SK-N-SH treated with all-trans-retinoic acid at 6 μM for 48 hours (cell line): Measurements from ENCODE around the gene CCNI2.

Experiments
- ATAC-seq: fragments of 200-7000 bp; cut with Tn5 transposase; 3 replicates; pipeline ENCODE4 v1.9.1; 2020; ENCODE audit warnings: mild to moderate bottlenecking, moderate library complexity
- ARNTL ChIP-seq: fragments of 450-650 bp; formaldehyde crosslinking; IDR thresholded peaks from 2 replicates; pipeline ENCODE4 v1.5.0; 2020; ENCODE audit warnings: low read depth, mild to moderate bottlenecking, moderate library complexity, borderline replicate concordance
- BACH2 ChIP-seq: fragments of 250-450 bp; sonication (Bioruptor Pico); IDR thresholded peaks from 2 replicates; pipeline ENCODE4 v1.9.0; 2021; ENCODE audit warnings: mild to moderate bottlenecking, borderline replicate concordance
- CSDC2 ChIP-seq: fragments of 250-450 bp; sonication (Bioruptor Pico); IDR thresholded peaks from 2 replicates; pipeline ENCODE4 v1.5.0; 2020; ENCODE audit warnings: mild to moderate bottlenecking, moderate library complexity
- GLIS3 ChIP-seq: fragments of 250-450 bp; sonication (Bioruptor Pico); IDR thresholded peaks from 2 replicates; pipeline ENCODE4 v1.5.0; 2020; ENCODE audit warnings: mild to moderate bottlenecking, moderate library complexity
- ISL1 ChIP-seq: fragments of 250-450 bp; sonication (Bioruptor Pico); IDR thresholded peaks from 2 replicates; pipeline ENCODE4 v2.1.2; 2022; ENCODE audit warnings: mild to moderate bottlenecking, moderate library complexity
- OSR1 ChIP-seq: fragments of 250-450 bp; sonication (Bioruptor Pico); IDR thresholded peaks from 2 replicates; pipeline ENCODE4 v1.8.0; 2022; ENCODE audit warnings: moderate library complexity, mild to moderate bottlenecking, inconsistent platforms
- POU6F1 ChIP-seq: fragments of 250-450 bp; sonication (Bioruptor Pico); IDR thresholded peaks from 2 replicates; pipeline ENCODE4 v1.8.0; 2021; ENCODE audit warnings: low read depth, mild to moderate bottlenecking, moderate library complexity, borderline replicate concordance
- PPARA ChIP-seq: fragments of 250-450 bp; sonication (Bioruptor Pico); IDR thresholded peaks from 2 replicates; pipeline ENCODE4 v1.5.0; 2020; ENCODE audit warnings: mild to moderate bottlenecking, borderline replicate concordance
- RARB ChIP-seq: fragments of 250-450 bp; sonication (Bioruptor Pico); IDR thresholded peaks from 2 replicates; pipeline ENCODE4 v1.8.0; 2021; ENCODE audit warnings: mild to moderate bottlenecking, moderate library complexity
- SNAI2 ChIP-seq: fragments of 250-450 bp; sonication (Bioruptor Pico); IDR thresholded peaks from 2 replicates; pipeline ENCODE4 v1.5.0; 2020; ENCODE audit warnings: mild to moderate bottlenecking, moderate library complexity
- TCF4 ChIP-seq: fragments of 250-450 bp; sonication (Bioruptor Pico); IDR thresholded peaks from 2 replicates; pipeline ENCODE4 v1.8.0; 2021; ENCODE audit warnings: mild to moderate bottlenecking, moderate library complexity, borderline replicate concordance
- TOX ChIP-seq: fragments of 250-450 bp; sonication (Bioruptor Pico); IDR thresholded peaks from 2 replicates; pipeline ENCODE4 v1.8.0; 2021; ENCODE audit warnings: mild to moderate bottlenecking, moderate library complexity, borderline replicate concordance
- TSHZ2 ChIP-seq: fragments of 250-450 bp; sonication (Bioruptor Pico); IDR thresholded peaks from 2 replicates; pipeline ENCODE4 v1.5.0; 2020; ENCODE audit warnings: mild to moderate bottlenecking, moderate library complexity
- ZC3H10 ChIP-seq: fragments of 250-450 bp; sonication (Bioruptor Pico); IDR thresholded peaks from 2 replicates; pipeline ENCODE4 v1.5.1; 2021; ENCODE audit warnings: mild to moderate bottlenecking, moderate library complexity
- ZFP3 ChIP-seq: fragments of 250-450 bp; sonication (Bioruptor Pico); IDR thresholded peaks from 2 replicates; pipeline ENCODE4 v1.5.0; 2020; ENCODE audit warnings: mild to moderate bottlenecking, moderate library complexity
- ZFP30 ChIP-seq: fragments of 450-650 bp; formaldehyde crosslinking; IDR thresholded peaks from 2 replicates; pipeline ENCODE4 v1.5.0; 2022; ENCODE audit warnings: mild to moderate bottlenecking, moderate library complexity
- ZNF565 ChIP-seq: fragments of 450-650 bp; formaldehyde crosslinking; conservative IDR thresholded peaks from 2 replicates; pipeline ENCODE4 v1.5.0; 2020; ENCODE audit warnings: low read depth, mild to moderate bottlenecking, moderate library complexity
- ZNF70 ChIP-seq: fragments of 450-650 bp; formaldehyde crosslinking; IDR thresholded peaks from 2 replicates; pipeline ENCODE4 v1.5.0; 2020; ENCODE audit warnings: mild to moderate bottlenecking, moderate library complexity
- ZNF8 ChIP-seq: fragments of 450-650 bp; formaldehyde crosslinking; IDR thresholded peaks from 2 replicates; pipeline ENCODE4 v1.5.0; 2020; ENCODE audit warnings: mild to moderate bottlenecking, moderate library complexity
- TF ChIP-seq, protein P1 (sequence below): fragments of 250-450 bp; sonication (Bioruptor Pico); IDR thresholded peaks from 2 replicates; pipeline ENCODE4 v1.8.0; 2020; ENCODE audit warnings: mild to moderate bottlenecking, moderate library complexity, borderline replicate concordance
- TF ChIP-seq, protein P2 (sequence below): fragments of 250-450 bp; sonication (Bioruptor Pico); IDR thresholded peaks from 2 replicates; pipeline ENCODE4 v1.5.1; 2020; ENCODE audit warnings: low read depth, mild to moderate bottlenecking, moderate library complexity
- TF ChIP-seq, protein P3 (sequence below): fragments of 250-450 bp; sonication (Bioruptor Pico); IDR thresholded peaks from 2 replicates; pipeline ENCODE4 v1.5.1; 2021; ENCODE audit warnings: mild to moderate bottlenecking, moderate library complexity

Gene CCNI2

DNA sequence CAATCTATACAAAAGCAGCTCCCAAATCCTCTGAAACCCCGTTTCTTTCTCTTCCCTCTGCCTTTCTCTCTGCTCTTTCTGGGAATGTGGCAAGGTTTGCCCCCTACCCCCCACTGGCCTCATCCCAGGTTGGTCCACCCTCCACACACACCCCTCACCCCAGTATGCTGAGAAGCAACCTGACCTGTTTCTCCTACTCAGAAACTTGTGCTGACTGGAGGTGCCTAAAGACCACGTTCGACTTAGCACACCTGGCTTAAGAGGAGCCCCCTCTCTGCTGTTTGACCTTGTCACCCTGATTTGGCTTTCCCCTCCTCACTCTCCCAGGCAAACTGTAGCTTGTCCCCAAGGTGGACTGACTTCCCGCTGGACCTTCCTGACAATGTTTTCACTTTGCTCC, 30.9 kb downstream of the CCNI2 start:
- no peak for TF ChIP-seq TSHZ2 (CRISPR knock-in tag)
- no peak for TF ChIP-seq ZNF8 (CRISPR knock-in tag)
- no peak for TF ChIP-seq ZNF565 (CRISPR knock-in tag)
- TF ChIP-seq ISL1 (CRISPR knock-in tag) = no peak
- TF ChIP-seq ZFP3 (CRISPR knock-in tag) = no peak
- TF ChIP-seq, protein P1, sequence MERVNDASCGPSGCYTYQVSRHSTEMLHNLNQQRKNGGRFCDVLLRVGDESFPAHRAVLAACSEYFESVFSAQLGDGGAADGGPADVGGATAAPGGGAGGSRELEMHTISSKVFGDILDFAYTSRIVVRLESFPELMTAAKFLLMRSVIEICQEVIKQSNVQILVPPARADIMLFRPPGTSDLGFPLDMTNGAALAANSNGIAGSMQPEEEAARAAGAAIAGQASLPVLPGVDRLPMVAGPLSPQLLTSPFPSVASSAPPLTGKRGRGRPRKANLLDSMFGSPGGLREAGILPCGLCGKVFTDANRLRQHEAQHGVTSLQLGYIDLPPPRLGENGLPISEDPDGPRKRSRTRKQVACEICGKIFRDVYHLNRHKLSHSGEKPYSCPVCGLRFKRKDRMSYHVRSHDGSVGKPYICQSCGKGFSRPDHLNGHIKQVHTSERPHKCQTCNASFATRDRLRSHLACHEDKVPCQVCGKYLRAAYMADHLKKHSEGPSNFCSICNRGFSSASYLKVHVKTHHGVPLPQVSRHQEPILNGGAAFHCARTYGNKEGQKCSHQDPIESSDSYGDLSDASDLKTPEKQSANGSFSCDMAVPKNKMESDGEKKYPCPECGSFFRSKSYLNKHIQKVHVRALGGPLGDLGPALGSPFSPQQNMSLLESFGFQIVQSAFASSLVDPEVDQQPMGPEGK (CRISPR knock-in tag) = no peak
- no peak for TF ChIP-seq TOX
- no peak for TF ChIP-seq ZNF70
- TF ChIP-seq SNAI2 (CRISPR knock-in tag) = no peak
- TF ChIP-seq RARB = no peak
- TF ChIP-seq GLIS3 = no peak
- TF ChIP-seq, protein P2, sequence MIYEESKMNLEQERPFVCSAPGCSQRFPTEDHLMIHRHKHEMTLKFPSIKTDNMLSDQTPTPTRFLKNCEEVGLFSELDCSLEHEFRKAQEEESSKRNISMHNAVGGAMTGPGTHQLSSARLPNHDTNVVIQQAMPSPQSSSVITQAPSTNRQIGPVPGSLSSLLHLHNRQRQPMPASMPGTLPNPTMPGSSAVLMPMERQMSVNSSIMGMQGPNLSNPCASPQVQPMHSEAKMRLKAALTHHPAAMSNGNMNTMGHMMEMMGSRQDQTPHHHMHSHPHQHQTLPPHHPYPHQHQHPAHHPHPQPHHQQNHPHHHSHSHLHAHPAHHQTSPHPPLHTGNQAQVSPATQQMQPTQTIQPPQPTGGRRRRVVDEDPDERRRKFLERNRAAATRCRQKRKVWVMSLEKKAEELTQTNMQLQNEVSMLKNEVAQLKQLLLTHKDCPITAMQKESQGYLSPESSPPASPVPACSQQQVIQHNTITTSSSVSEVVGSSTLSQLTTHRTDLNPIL (CRISPR knock-in tag) = no peak
- TF ChIP-seq TCF4 = no peak
- no peak for TF ChIP-seq BACH2 (CRISPR knock-in tag)
- TF ChIP-seq ZFP30 (CRISPR knock-in tag) = no peak
- TF ChIP-seq POU6F1 (CRISPR knock-in tag) = no peak
- no peak for TF ChIP-seq ZC3H10 (CRISPR knock-in tag)
- no peak for TF ChIP-seq CSDC2

DNA sequence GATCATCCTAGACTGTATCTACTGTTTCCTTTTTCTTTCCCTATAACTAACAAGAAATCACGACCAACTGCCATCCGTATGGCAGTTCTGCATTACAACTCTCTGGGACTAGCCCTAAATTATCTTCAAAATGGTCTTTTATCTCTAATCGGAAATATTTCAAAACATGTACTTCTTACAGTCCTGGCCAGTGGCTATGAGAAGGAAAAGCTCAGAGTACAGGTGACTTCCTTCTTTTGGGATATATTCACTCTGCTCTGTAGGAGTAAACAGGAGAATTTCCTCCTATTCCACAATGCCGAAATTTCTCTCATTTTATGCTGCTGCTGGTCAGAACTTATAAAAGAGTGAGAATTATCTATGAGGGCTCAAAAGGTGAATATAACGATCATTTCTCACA, 31.6 kb downstream of the CCNI2 start:
- TF ChIP-seq CSDC2 (no peak), ZC3H10 (CRISPR knock-in tag) (no peak), PPARA (CRISPR knock-in tag) (no peak), RARB (no peak), GLIS3 (no peak), OSR1 (no peak), ZNF70 (no peak), ISL1 (CRISPR knock-in tag) (no peak), TCF4 (no peak), TOX (no peak), ZNF8 (CRISPR knock-in tag) (no peak)
- no peak for ATAC-seq

More for the DNA sequence above, 30.9 kb downstream of the CCNI2 start:
- no peak for ATAC-seq

DNA sequence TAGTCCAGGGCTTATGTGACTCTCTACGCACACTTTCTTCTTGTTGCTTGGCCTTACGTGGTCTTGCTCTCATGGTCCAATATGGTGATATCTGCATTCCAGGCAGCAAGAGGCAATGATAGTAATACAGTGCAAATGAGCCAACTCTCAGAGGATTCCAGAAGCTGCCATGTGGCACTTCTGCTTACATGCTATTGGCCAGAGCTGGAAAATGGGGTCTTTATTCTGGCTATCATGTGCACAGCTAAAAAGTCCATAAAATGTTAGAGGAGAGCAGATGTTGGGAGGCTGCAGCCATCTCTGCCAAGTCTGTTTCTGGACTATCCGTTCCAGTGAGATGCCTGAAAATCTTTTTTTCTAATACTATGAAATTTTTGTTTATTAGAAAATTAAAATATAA, 32.7 kb downstream of the CCNI2 start:
- no peak for ATAC-seq
- TF ChIP-seq CSDC2 (no peak), BACH2 (CRISPR knock-in tag) (no peak), TSHZ2 (CRISPR knock-in tag) (no peak), ZFP30 (CRISPR knock-in tag) (no peak), OSR1 (no peak), RARB (no peak), ARNTL (CRISPR knock-in tag) (no peak), GLIS3 (no peak), ZFP3 (CRISPR knock-in tag) (no peak), PPARA (CRISPR knock-in tag) (no peak), SNAI2 (CRISPR knock-in tag) (no peak), TCF4 (no peak), ZNF565 (CRISPR knock-in tag) (no peak), TOX (no peak), ZNF70 (no peak)
- TF ChIP-seq, protein P3, sequence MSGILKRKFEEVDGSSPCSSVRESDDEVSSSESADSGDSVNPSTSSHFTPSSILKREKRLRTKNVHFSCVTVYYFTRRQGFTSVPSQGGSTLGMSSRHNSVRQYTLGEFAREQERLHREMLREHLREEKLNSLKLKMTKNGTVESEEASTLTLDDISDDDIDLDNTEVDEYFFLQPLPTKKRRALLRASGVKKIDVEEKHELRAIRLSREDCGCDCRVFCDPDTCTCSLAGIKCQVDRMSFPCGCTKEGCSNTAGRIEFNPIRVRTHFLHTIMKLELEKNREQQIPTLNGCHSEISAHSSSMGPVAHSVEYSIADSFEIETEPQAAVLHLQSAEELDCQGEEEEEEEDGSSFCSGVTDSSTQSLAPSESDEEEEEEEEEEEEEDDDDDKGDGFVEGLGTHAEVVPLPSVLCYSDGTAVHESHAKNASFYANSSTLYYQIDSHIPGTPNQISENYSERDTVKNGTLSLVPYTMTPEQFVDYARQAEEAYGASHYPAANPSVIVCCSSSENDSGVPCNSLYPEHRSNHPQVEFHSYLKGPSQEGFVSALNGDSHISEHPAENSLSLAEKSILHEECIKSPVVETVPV (CRISPR knock-in tag) = no peak
- TF ChIP-seq, protein P2 (CRISPR knock-in tag) = no peak
